Measurements from ENCODE around the gene PLA2G2C. TPM values are rescaled to one million over a fixed set of nuclear protein-coding genes. Genes with fewer than 3 reads are reported as not detected.

PLA2G2C gene
- total and polyA plus RNA-seq, 5 donors: 0.02 to 0.31 TPM; not detected in 3

- Histone ChIP-seq H3K9me3 (ENCODE audit: control insufficient read depth, low read length) (no peaks in the 10 kb centered on the region), H3K4me1 (ENCODE audit: control insufficient read depth, insufficient read depth, low read length) (no peaks in the 10 kb centered on the region), H3K27me3 (ENCODE audit: control insufficient read depth, insufficient read depth) (no peaks in the 10 kb centered on the region), H3K27ac (ENCODE audit: low read length) (no peak overlapping the region), H3K4me3 (ENCODE audit: low read length) (no peak overlapping the region)
- 74% methylated on average over 13 of the region's 13 CpGs for WGBS
- no peak for DNase-seq
- intact Hi-C loops (cut with DNase I): no loop called here
- no peak for ATAC-seq
These were observed 2.6 kb downstream of the PLA2G2C start for GRCh38 chr1:20183616-20184271.

- no peak for ATAC-seq
- intact Hi-C loops (cut with DNase I): no loop called here
- DNase-seq: no peak
- H3K4me3 ChIP-seq (ENCODE audit: low read length): no peak overlapping the region
- no peaks in the 10 kb centered on the region for H3K9me3 ChIP-seq (ENCODE audit: control insufficient read depth, low read length)
- no peak overlapping the region for H3K27ac ChIP-seq (ENCODE audit: low read length)
- 82% methylated on average over 10 of the region's 10 CpGs for WGBS
- no peaks in the 10 kb centered on the region for H3K4me1 ChIP-seq (ENCODE audit: control insufficient read depth, insufficient read depth, low read length)
- no peaks in the 10 kb centered on the region for H3K27me3 ChIP-seq (ENCODE audit: control insufficient read depth, insufficient read depth)
These were observed 3.3 kb downstream of the PLA2G2C start for GRCh38 chr1:20183035-20183434.

DNA sequence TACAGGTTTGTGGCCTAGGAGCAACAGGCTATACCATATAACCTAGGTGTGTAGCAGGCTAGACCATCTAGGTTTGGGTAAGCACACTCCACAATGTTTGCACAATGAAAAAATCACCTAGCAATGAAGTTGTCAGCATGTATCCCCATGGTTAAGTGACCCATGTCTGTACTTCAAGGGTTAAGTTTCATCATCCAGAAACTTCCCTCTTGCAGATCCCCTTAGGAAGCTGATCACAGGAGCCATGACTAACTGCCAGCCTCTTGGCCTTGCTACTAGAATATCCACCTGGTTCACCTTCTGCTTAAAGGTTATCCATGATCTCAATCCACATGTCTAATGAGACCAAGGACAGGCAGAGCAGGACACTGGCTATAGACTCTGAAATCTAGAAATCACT lies 3.9 kb downstream of the PLA2G2C start:
- Histone ChIP-seq H3K9me3 (ENCODE audit: control insufficient read depth, low read length) (no peaks in the 10 kb centered on the region), H3K4me3 (ENCODE audit: low read length) (no peak overlapping the region), H3K27me3 (ENCODE audit: control insufficient read depth, insufficient read depth) (no peaks in the 10 kb centered on the region), H3K27ac (ENCODE audit: low read length) (no peak overlapping the region), H3K4me1 (ENCODE audit: control insufficient read depth, insufficient read depth, low read length) (no peaks in the 10 kb centered on the region)
- no peak for ATAC-seq
- no peak for DNase-seq
- intact Hi-C loops (cut with DNase I): no loop called here

- no peaks in the 10 kb centered on the region for H3K4me1 ChIP-seq (ENCODE audit: control insufficient read depth, insufficient read depth, low read length)
- ATAC-seq (no peak), DNase-seq (no peak)
- WGBS: 56% methylated on average over 3 of the region's 3 CpGs
- H3K9me3 ChIP-seq (ENCODE audit: control insufficient read depth, low read length): no peaks in the 10 kb centered on the region
- H3K27me3 ChIP-seq (ENCODE audit: control insufficient read depth, insufficient read depth): no peaks in the 10 kb centered on the region
- no peak overlapping the region for H3K27ac ChIP-seq (ENCODE audit: low read length)
- intact Hi-C loops (cut with DNase I): no loop called here
- H3K4me3 ChIP-seq (ENCODE audit: low read length): no peak overlapping the region
These were observed 5.5 kb downstream of the PLA2G2C start for GRCh38 chr1:20180844-20181207.

DNA sequence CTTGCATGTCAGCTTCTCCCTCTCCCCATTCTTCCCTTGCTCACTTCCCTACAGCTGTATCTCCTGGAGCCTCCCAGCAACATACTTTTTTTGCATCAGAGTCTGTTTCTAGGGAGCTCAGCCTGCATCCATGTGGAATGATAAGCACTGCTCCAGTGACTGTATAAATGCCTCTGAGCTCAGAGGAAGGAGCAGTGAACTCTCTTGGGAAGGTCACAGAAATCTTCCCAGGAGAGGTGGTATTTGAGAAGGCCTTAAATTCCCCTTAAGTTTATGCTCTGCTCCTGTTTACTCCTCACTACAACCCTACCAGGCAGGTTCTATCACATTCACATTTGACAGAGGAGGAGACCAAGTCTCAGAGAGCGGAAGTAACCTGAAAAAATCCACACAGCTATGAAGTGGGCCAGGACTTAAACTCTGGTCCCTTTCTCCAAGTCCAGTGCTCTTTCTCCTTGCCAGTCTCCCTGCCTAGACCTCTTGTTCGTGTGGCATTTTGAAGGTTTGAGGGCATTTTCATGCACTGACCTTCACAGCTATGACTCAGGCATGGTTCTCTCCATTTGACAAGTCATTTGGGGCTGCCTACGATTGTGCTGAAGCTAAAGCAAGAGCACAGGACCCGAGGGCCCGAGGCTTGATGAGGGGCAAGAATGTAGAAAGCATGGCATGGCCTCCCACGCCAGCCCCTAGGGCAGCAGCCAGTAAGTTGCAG lies 6.0 kb downstream of the PLA2G2C start:
- no peaks in the 10 kb centered on the region for H3K4me1 ChIP-seq (ENCODE audit: control insufficient read depth, insufficient read depth, low read length)
- DNase-seq (no peak), ATAC-seq (no peak)
- H3K27me3 ChIP-seq (ENCODE audit: control insufficient read depth, insufficient read depth): no peaks in the 10 kb centered on the region
- no peak overlapping the region for H3K4me3 ChIP-seq (ENCODE audit: low read length)
- intact Hi-C loops (cut with DNase I): no loop called here
- H3K27ac ChIP-seq (ENCODE audit: low read length): no peak overlapping the region
- no peaks in the 10 kb centered on the region for H3K9me3 ChIP-seq (ENCODE audit: control insufficient read depth, low read length)
- WGBS: 66% methylated on average over 6 of the region's 6 CpGs

GRCh38 chr1:20179371-20180128 lies 6.8 kb downstream of the PLA2G2C start:
- Histone ChIP-seq H3K4me3 (ENCODE audit: low read length) (no peak overlapping the region), H3K27ac (ENCODE audit: low read length) (no peak overlapping the region), H3K27me3 (ENCODE audit: control insufficient read depth, insufficient read depth) (no peaks in the 10 kb centered on the region), H3K9me3 (ENCODE audit: control insufficient read depth, low read length) (no peaks in the 10 kb centered on the region), H3K4me1 (ENCODE audit: control insufficient read depth, insufficient read depth, low read length) (no peaks in the 10 kb centered on the region)
- ATAC-seq: no peak
- 91% methylated on average over 2 of the region's 2 CpGs for WGBS
- no peak for DNase-seq
- intact Hi-C loops (cut with DNase I): no loop called here

- DNase-seq (no peak), ATAC-seq (peak in 1 of 2 donors; percentile 41)
These were observed 7.5 kb downstream of the PLA2G2C start for GRCh38 chr1:20178634-20179370.

GRCh38 chr1:20174937-20175666 lies 11.2 kb downstream of the PLA2G2C start:
- ATAC-seq (no peak), DNase-seq (no peak)
- H3K4me1 ChIP-seq (ENCODE audit: control insufficient read depth, insufficient read depth, low read length): no peaks in the 10 kb centered on the region
- no peak overlapping the region for H3K4me3 ChIP-seq (ENCODE audit: low read length)
- no peak overlapping the region for H3K27ac ChIP-seq (ENCODE audit: low read length)
- H3K9me3 ChIP-seq (ENCODE audit: control insufficient read depth, low read length): no peaks in the 10 kb centered on the region
- H3K27me3 ChIP-seq (ENCODE audit: control insufficient read depth, insufficient read depth): no peaks in the 10 kb centered on the region
- 61% methylated on average over 9 of the region's 9 CpGs for WGBS
- intact Hi-C loops (cut with DNase I): no loop called here

More at GRCh38 chr1:20178634-20179370, 7.5 kb downstream of the PLA2G2C start:
- Histone ChIP-seq H3K27me3 (ENCODE audit: control insufficient read depth, insufficient read depth) (no peaks in the 10 kb centered on the region), H3K27ac (ENCODE audit: low read length) (no peak overlapping the region), H3K9me3 (ENCODE audit: control insufficient read depth, low read length) (no peaks in the 10 kb centered on the region), H3K4me3 (ENCODE audit: low read length) (no peak overlapping the region), H3K4me1 (ENCODE audit: control insufficient read depth, insufficient read depth, low read length) (no peaks in the 10 kb centered on the region)
- intact Hi-C loops (cut with DNase I): no loop called here
- 81% methylated on average over 13 of the region's 13 CpGs for WGBS

GRCh38 chr1:20172033-20172590 lies 14.2 kb downstream of the PLA2G2C start:
- no peaks in the 10 kb centered on the region for H3K9me3 ChIP-seq (ENCODE audit: control insufficient read depth, low read length)
- H3K4me1 ChIP-seq (ENCODE audit: control insufficient read depth, insufficient read depth, low read length): no peaks in the 10 kb centered on the region
- intact Hi-C loops (cut with DNase I): no loop called here
- H3K4me3 ChIP-seq (ENCODE audit: low read length): no peak overlapping the region
- no peak for ATAC-seq
- no peaks in the 10 kb centered on the region for H3K27me3 ChIP-seq (ENCODE audit: control insufficient read depth, insufficient read depth)
- H3K27ac ChIP-seq (ENCODE audit: low read length): no peak overlapping the region
- 93% methylated on average over 12 of the region's 12 CpGs for WGBS
- no peak for DNase-seq

- no peak for ATAC-seq
These were observed 16.4 kb downstream of the PLA2G2C start for GRCh38 chr1:20169932-20170331.

More at GRCh38 chr1:20169932-20170331, 16.4 kb downstream of the PLA2G2C start:
- no peak for DNase-seq
- no peaks in the 10 kb centered on the region for H3K27me3 ChIP-seq (ENCODE audit: control insufficient read depth, insufficient read depth)
- H3K9me3 ChIP-seq (ENCODE audit: control insufficient read depth, low read length): no peaks in the 10 kb centered on the region
- no peaks in the 10 kb centered on the region for H3K4me1 ChIP-seq (ENCODE audit: control insufficient read depth, insufficient read depth, low read length)
- 92% methylated on average over 5 of the region's 5 CpGs for WGBS
- H3K4me3 ChIP-seq (ENCODE audit: low read length): no peak overlapping the region
- no peak overlapping the region for H3K27ac ChIP-seq (ENCODE audit: low read length)
- intact Hi-C loops (cut with DNase I): no loop called here

Data from right cardiac atrium (tissue), 5 donors.